IPS-18a (cell line): ENCODE data around the gene FCGR1A.
"Not testable (repeated sequence)": the region's sequence is repeated elsewhere in the genome, so short reads cannot be mapped to it uniquely, and the experiment has no call there.

ENCODE experiments used
- H3K27ac ChIP-seq: one replicate; pipeline ENCODE4 v1.5.1; 2013; ENCODE audit warnings: low read length
- H3K27me3 ChIP-seq: one replicate; pipeline ENCODE4 v1.6.1; 2013; ENCODE audit warnings: mild to moderate bottlenecking, low read length; ENCODE audit not compliant: control insufficient read depth, insufficient read depth
- H3K36me3 ChIP-seq: one replicate; pipeline ENCODE4 v1.6.1; 2013; ENCODE audit warnings: low read depth, low read length; ENCODE audit not compliant: control insufficient read depth
- H3K4me1 ChIP-seq: one replicate; pipeline ENCODE4 v1.6.1; 2013; ENCODE audit warnings: low read depth, low read length; ENCODE audit not compliant: control insufficient read depth
- H3K4me3 ChIP-seq: one replicate; pipeline ENCODE4 v1.5.1; 2013; ENCODE audit warnings: low read length
- H3K9ac ChIP-seq: one replicate; pipeline ENCODE4 v1.6.1; 2013; ENCODE audit warnings: mild to moderate bottlenecking, low read length, moderate library complexity
- H3K9me3 ChIP-seq: one replicate; pipeline ENCODE4 v1.6.1; 2013; ENCODE audit warnings: low read depth, low read length; ENCODE audit not compliant: control insufficient read depth

The FCGR1A gene

GRCh38 chr1:149811890-149812829, 29.7 kb downstream of the FCGR1A start:
- not testable (repeated sequence) for H3K4me1 ChIP-seq, H3K27ac ChIP-seq, H3K9me3 ChIP-seq, H3K27me3 ChIP-seq, H3K36me3 ChIP-seq
- peak overlapping the region; percentile 72 for H3K4me3 ChIP-seq
- H3K9ac ChIP-seq: peak overlapping the region; percentile 71

DNA sequence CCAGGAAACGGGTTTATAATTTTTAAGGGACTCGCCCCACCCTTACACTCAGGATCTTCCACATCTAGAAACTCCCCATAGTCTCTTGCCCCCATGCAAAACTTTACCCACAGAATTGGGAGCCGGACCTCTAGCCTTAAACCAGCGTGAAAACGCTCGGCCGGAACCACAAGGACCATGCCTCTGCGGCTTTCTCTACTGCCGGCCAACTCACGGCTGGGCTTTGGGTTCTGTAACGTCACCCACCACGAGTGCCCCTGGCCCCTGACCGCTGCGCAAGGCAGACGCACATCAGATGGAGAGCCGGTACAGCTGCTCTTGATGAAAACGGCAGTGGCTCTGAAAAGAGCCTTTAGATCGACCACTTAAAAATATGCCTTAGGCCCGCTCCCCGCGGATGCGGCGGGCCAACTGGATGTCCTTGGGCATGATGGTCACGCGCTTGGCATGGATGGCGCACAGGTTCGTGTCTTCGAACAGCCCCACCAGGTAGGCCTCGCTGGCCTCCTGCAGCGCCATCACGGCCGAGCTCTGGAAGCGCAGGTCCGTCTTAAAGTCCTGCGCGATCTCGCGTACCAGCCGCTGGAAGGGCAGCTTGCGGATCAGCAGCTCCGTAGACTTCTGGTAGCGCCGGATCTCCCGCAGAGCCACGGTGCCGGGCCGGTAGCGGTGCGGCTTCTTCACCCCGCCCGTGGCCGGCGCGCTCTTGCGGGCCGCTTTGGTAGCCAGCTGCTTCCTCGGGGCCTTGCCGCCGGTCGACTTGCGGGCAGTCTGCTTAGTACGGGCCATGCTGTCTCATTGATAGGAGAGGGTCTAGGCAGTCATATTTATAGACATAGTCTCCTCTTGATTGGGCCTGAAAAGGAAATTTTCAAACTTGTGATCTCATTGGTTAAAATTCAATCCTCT, 30.7 kb downstream of the FCGR1A start:
- not testable (repeated sequence) for H3K36me3 ChIP-seq, H3K4me1 ChIP-seq, H3K27me3 ChIP-seq, H3K9me3 ChIP-seq
- Histone ChIP-seq H3K4me3 (peak overlapping the region; percentile 64), H3K9ac (peak overlapping the region; percentile 71), H3K27ac (peak overlapping the region; percentile 39)

DNA sequence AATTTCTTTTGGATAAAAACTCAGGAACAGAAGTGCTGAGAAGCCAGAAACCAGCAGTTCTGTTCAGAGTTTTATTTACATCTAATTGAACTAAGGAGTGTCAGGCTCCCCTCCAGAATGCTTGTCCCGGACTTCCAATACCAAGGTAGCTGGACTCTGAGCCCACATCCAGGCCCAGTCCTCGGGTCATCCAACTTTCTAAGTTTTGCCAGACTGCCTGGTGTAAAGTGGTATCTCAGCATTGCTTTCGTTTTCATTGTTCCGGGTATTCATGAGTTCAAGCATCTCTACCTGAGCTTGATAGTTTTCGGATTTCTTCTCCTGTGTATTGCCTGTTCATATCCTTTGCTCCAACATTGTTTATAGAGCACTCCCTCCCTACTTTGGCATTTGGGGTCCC, 37.9 kb downstream of the FCGR1A start:
- H3K27ac ChIP-seq, H3K9me3 ChIP-seq, H3K27me3 ChIP-seq, H3K36me3 ChIP-seq, H3K9ac ChIP-seq, H3K4me1 ChIP-seq, H3K4me3 ChIP-seq: not testable (repeated sequence)

GRCh38 chr1:149826555-149826954, 44.1 kb downstream of the FCGR1A start:
- not testable (repeated sequence) for H3K4me1 ChIP-seq, H3K9me3 ChIP-seq, H3K27ac ChIP-seq, H3K36me3 ChIP-seq, H3K9ac ChIP-seq, H3K4me3 ChIP-seq, H3K27me3 ChIP-seq

DNA sequence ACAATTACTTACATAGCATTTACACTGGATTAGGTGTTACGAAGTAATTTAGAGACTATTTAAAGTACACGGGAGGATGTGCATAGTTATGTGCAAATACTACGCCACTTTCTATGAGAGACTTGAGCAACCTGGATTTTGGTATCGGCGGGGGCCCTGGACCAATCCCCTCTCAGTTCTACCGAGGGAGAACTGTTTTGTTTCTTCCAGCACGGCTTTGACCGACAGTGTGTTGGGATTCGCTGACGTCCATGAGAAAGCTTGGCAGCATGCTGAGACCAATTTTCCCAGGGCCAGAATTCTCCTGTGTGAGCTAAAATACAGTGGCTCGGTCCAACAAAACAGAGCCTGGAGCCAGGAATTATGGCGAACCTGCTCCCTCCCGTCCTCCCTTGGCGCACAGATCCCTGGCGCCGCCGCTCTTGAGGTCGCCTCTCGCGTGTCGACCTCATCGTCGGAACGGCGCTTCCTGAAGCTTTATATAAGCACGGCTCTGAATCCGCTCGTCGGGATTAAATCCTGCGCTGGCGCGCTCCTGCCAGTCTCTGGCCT, 49.3 kb downstream of the FCGR1A start:
- H3K27me3 ChIP-seq, H3K36me3 ChIP-seq, H3K9ac ChIP-seq, H3K4me3 ChIP-seq, H3K27ac ChIP-seq, H3K4me1 ChIP-seq, H3K9me3 ChIP-seq: not testable (repeated sequence)

- H3K4me3 ChIP-seq, H3K27me3 ChIP-seq, H3K9me3 ChIP-seq, H3K9ac ChIP-seq, H3K36me3 ChIP-seq, H3K27ac ChIP-seq, H3K4me1 ChIP-seq: not testable (repeated sequence)
These were observed 50.0 kb downstream of the FCGR1A start for GRCh38 chr1:149832316-149833126.

DNA sequence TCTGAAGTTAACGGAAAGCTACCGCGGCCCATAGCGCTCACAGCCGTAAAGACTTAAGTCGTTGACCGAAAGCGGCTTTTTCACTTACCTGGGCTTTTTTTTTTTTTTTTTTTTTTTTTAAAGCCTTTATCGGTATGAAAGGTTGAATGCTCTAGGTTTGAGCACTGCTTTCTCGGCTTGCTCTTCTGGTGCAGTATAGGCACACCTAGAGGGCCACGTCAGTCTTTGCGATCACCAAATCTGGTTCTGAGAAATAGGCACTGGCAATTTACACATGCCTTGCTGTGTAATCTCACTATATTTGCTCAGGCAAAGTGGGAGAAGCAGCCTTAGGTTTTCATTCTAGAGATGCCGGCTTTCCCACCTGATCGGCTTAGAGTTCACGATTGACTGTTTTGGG, 50.6 kb downstream of the FCGR1A start:
- H3K4me3 ChIP-seq, H3K9me3 ChIP-seq: not testable (repeated sequence)

DNA sequence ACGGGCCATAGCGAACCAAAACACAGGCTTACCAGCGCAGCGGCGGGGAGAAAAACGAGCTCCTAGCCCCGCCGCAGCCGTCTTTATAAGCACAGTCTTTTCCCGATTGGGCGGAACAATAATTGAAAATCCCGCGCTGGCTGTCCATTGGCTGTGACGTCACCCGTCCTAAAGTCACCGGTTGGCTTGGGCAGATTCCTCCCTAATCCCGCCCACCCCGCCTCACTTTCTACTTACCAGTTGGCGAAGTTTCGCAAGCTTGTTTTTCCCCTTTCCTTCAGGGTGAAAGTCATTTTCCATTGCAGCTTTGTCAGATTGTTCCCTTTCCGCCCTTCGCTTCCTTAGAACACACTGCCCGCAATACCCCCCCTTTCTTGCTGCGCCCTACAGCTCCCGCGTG, 58.7 kb downstream of the FCGR1A start:
- not testable (repeated sequence) for H3K27ac ChIP-seq, H3K9ac ChIP-seq, H3K36me3 ChIP-seq, H3K4me3 ChIP-seq, H3K9me3 ChIP-seq, H3K27me3 ChIP-seq
- H3K4me1 ChIP-seq: peaks cover 18% of the 10 kb centered on the region

More for the DNA sequence above, 50.6 kb downstream of the FCGR1A start:
- H3K27me3 ChIP-seq, H3K9ac ChIP-seq, H3K4me1 ChIP-seq, H3K27ac ChIP-seq, H3K36me3 ChIP-seq: not testable (repeated sequence)
